ENCODE measurements around the gene SFXN5.

The SFXN5 gene

DNA sequence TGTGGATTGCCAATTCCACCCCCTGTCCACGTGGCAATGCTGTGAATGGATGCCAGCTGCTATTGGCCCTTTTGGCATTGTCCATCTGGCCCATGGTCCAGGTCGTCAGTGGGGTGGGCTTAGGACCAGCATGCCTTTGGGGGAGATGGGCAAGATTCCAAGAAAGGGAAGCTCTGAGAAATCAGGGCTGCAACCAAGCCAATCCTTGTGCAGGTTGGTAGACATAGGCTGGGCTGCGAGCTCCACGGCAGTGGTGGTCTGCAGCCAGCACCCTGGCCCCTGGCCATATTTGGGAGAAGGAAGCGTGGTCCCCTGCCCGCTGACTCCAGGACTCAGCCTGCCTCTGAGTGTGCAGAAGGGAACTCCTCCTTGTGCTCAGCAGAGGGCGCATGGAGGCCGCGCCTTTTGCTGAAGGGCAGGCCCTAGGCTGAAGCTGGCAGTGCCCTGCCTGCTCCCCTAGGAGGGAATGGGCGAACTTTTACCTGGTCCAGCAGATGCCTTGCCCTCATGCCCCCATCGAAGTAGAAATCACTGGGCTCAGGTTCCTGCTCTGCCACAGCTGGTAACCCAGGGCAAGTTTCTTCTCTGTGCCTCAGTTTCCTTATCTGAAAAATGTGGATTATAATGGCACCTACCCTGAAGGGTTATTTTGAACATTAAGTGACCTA lies 178.9 kb downstream of the SFXN5 start:
- DNase-seq: peak; percentile 90

Measured in DMS53 (cell line).